Measurements from ENCODE around the gene LRMDA. TPM values are rescaled to one million over a fixed set of nuclear protein-coding genes. Genes with fewer than 3 reads are reported as not detected.
A peak's percentile ranks its signal among the peaks of the same experiment; 100 is the strongest.

The LRMDA gene
- polyA plus RNA-seq, 3 donors, result 39.8 to 59.6 (median 56.4) TPM

- Mint-ChIP-seq H3K36me3 (peaks cover 0 to 1% of the 10 kb centered on the region in 2 donors), H3K4me3 (no peak overlapping the region), H3K27me3 (ENCODE audit: low read depth in 3 of 3) (peaks cover 0 to 4% (median 2%) of the 10 kb centered on the region in 3 donors), H3K9me3 (no peaks in the 10 kb centered on the region), H3K4me1 (peaks cover 43% of the 10 kb centered on the region), H3K27ac (no peak overlapping the region)
- Histone ChIP-seq H4K20me1 (ENCODE audit: insufficient read depth, low read length) (no peaks in the 10 kb centered on the region), H3K4me3 (replicated peaks in 1 of 3; ENCODE audit: low read depth in 2 of 3, low read length in 3 of 3) (no peak overlapping the region), H3K36me3 (replicated peaks in 1 of 2; ENCODE audit: control insufficient read depth in 1 of 2, insufficient read depth in 2 of 2, low read length in 2 of 2) (no peaks in the 10 kb centered on the region), H2AFZ (ENCODE audit: insufficient read depth, low read depth, low read length, poor library complexity, severe bottlenecking) (no peak overlapping the region), H3K4me1 (ENCODE audit: control insufficient read depth in 1 of 2, insufficient read depth in 2 of 2, low read length in 2 of 2) (peaks cover 46 to 55% of the 10 kb centered on the region in 2 donors), H3K27ac (ENCODE audit: low read depth in 1 of 2, low read length in 2 of 2) (no peak overlapping the region), H3K9ac (ENCODE audit: insufficient read depth, low read length, poor library complexity, severe bottlenecking) (no peak overlapping the region), H3K9me3 (replicated peaks in 1 of 2; ENCODE audit: control insufficient read depth in 1 of 2, insufficient read depth in 1 of 2, low read length in 2 of 2) (no peaks in the 10 kb centered on the region), H3K79me2 (ENCODE audit: insufficient read depth, low read length) (peaks cover 7% of the 10 kb centered on the region), H3K4me2 (replicated peaks; ENCODE audit: extremely low read depth, low read length, poor library complexity, severe bottlenecking) (no peak overlapping the region), H3K27me3 (ENCODE audit: control insufficient read depth in 2 of 2, insufficient read depth in 2 of 2, low read length in 2 of 2) (no peaks in the 10 kb centered on the region)
- TF ChIP-seq CTCF (IDR thresholded peaks at IDR 0.05), result no peak
- no CpG with 5 or more reads among the region's 1 CpG for WGBS (ENCODE audit: insufficient coverage)
- no peak for DNase-seq
- intact Hi-C loops (cut with micrococcal nuclease), result no loop called here
These were observed 4.5 kb upstream of the LRMDA start for GRCh38 chr10:75426880-75427279.

GRCh38 chr10:75427951-75428350 is 3.5 kb upstream of the LRMDA start:
- Histone ChIP-seq H3K4me3 (replicated peaks in 1 of 3; ENCODE audit: low read depth in 2 of 3, low read length in 3 of 3) (no peak overlapping the region), H3K4me2 (replicated peaks; ENCODE audit: extremely low read depth, low read length, poor library complexity, severe bottlenecking) (no peak overlapping the region), H3K9ac (ENCODE audit: insufficient read depth, low read length, poor library complexity, severe bottlenecking) (no peak overlapping the region), H3K9me3 (replicated peaks in 1 of 2; ENCODE audit: control insufficient read depth in 1 of 2, insufficient read depth in 1 of 2, low read length in 2 of 2) (no peaks in the 10 kb centered on the region), H3K79me2 (ENCODE audit: insufficient read depth, low read length) (peaks cover 18% of the 10 kb centered on the region), H3K27me3 (ENCODE audit: control insufficient read depth in 2 of 2, insufficient read depth in 2 of 2, low read length in 2 of 2) (no peaks in the 10 kb centered on the region), H2AFZ (ENCODE audit: insufficient read depth, low read depth, low read length, poor library complexity, severe bottlenecking) (no peak overlapping the region), H4K20me1 (ENCODE audit: insufficient read depth, low read length) (no peaks in the 10 kb centered on the region), H3K27ac (ENCODE audit: low read depth in 1 of 2, low read length in 2 of 2) (peak overlapping the region in 1 of 2 donors; percentile 34), H3K36me3 (replicated peaks in 1 of 2; ENCODE audit: control insufficient read depth in 1 of 2, insufficient read depth in 2 of 2, low read length in 2 of 2) (no peaks in the 10 kb centered on the region), H3K4me1 (ENCODE audit: control insufficient read depth in 1 of 2, insufficient read depth in 2 of 2, low read length in 2 of 2) (peaks cover 57 to 65% of the 10 kb centered on the region in 2 donors)
- no peak for DNase-seq
- H3K27ac Mint-ChIP-seq, result peak overlapping the region in 6 of 7 donors; percentile 13 to 89 (median 78)
- TF ChIP-seq CTCF (IDR thresholded peaks at IDR 0.05), result no peak
- no peaks in the 10 kb centered on the region for H3K9me3 Mint-ChIP-seq
- WGBS (ENCODE audit: insufficient coverage), result no CpG with 5 or more reads among the region's 3 CpGs
- intact Hi-C loops (cut with micrococcal nuclease), result no loop called here
- peaks cover 0 to 4% (median 2%) of the 10 kb centered on the region in 3 donors for H3K27me3 Mint-ChIP-seq (ENCODE audit: low read depth in 3 of 3)
- no peak overlapping the region for H3K4me3 Mint-ChIP-seq
- peaks cover 54% of the 10 kb centered on the region for H3K4me1 Mint-ChIP-seq
- peaks cover 0 to 1% of the 10 kb centered on the region in 2 donors for H3K36me3 Mint-ChIP-seq

All from CD14-positive monocyte (primary cell).